ENCODE measurements around the gene AGPAT3. TPM values are rescaled to one million over a fixed set of nuclear protein-coding genes. Genes with fewer than 3 reads are reported as not detected.

The AGPAT3 gene
- polyA plus RNA-seq, 1 experiment, result 36.1 TPM

DNA sequence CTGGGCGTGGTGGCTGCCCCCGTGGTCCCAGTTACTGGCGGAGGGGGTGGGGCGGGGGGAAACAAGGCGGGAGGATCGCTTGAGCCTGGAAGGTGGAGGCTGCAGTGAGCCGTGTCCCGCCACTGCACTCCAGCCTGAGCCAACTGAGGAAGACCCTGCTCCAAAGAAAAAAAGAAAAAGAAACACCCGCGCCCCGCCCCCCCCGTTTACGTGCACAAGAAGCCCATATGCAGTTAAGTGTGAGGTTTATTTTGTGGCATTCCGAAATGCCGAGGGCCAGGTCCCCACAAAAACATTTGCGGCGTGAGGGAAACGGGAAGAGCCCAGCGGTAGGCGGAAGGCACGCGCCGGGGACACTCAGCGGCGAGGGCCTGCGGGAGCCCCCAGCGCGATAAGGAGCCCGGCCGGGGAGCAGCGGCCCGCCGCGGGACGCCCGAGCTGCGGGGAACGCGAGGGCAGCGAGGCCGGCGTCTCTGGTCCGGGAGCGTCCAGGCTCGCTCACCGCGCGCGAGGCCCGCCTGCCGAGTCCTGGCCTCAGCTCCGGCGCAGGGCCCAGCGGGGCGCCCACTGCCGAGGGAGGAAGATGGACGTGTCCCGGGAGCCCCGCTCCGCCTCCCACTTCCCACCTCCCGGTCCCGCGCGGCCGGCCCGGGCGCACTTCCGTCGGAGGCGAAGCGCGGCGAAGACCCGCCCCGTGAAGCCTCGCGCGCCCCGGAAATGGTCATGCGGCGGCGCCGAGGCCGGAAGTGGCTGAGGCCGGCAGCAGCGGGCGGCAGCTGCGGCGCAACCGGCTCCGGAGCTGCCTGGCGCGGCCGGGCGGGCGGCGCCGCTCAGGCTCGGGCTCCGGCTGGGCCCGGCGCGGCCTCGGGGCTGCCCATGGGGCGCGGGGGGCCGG lies 146.8 kb downstream of the AGPAT3 start, which contains the start of gene TRAPPC10:
Gene TRAPPC10, plus strand, starts transcription at position 731 of the 895 bp plus-strand sequence. CDS start 185 bp downstream, outside the sequence.
- POLR2A ChIA-PET, result interaction anchor here (0.6 to 1.2 kb wide), 4 partner anchors 10 to 150 kb away, joined by 3 to 5 read pairs (median 4); no protein-coding TSS in a partner anchor
- DNase-seq (ENCODE audit: low read depth, low spot score), result peak; percentile 37
- CTCF ChIA-PET, result no interaction called here
- Histone ChIP-seq H3K27ac (ENCODE audit: low read depth, low read length) (peak within 1 kb of the TSS; percentile 52), H3K27me3 (ENCODE audit: control insufficient read depth, insufficient read depth, low read length) (no peaks in the 10 kb centered on the region), H3K9me3 (ENCODE audit: control insufficient read depth, insufficient read depth, low read length) (no peaks in the 10 kb centered on the region), H3K4me3 (ENCODE audit: low read depth, low read length) (peak within 1 kb of the TSS; percentile 79)
- TF ChIP-seq, protein P1, sequence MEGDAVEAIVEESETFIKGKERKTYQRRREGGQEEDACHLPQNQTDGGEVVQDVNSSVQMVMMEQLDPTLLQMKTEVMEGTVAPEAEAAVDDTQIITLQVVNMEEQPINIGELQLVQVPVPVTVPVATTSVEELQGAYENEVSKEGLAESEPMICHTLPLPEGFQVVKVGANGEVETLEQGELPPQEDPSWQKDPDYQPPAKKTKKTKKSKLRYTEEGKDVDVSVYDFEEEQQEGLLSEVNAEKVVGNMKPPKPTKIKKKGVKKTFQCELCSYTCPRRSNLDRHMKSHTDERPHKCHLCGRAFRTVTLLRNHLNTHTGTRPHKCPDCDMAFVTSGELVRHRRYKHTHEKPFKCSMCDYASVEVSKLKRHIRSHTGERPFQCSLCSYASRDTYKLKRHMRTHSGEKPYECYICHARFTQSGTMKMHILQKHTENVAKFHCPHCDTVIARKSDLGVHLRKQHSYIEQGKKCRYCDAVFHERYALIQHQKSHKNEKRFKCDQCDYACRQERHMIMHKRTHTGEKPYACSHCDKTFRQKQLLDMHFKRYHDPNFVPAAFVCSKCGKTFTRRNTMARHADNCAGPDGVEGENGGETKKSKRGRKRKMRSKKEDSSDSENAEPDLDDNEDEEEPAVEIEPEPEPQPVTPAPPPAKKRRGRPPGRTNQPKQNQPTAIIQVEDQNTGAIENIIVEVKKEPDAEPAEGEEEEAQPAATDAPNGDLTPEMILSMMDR (IDR thresholded peaks at IDR 0.05; ENCODE audit: low read depth, low read length), result no peak

DNA sequence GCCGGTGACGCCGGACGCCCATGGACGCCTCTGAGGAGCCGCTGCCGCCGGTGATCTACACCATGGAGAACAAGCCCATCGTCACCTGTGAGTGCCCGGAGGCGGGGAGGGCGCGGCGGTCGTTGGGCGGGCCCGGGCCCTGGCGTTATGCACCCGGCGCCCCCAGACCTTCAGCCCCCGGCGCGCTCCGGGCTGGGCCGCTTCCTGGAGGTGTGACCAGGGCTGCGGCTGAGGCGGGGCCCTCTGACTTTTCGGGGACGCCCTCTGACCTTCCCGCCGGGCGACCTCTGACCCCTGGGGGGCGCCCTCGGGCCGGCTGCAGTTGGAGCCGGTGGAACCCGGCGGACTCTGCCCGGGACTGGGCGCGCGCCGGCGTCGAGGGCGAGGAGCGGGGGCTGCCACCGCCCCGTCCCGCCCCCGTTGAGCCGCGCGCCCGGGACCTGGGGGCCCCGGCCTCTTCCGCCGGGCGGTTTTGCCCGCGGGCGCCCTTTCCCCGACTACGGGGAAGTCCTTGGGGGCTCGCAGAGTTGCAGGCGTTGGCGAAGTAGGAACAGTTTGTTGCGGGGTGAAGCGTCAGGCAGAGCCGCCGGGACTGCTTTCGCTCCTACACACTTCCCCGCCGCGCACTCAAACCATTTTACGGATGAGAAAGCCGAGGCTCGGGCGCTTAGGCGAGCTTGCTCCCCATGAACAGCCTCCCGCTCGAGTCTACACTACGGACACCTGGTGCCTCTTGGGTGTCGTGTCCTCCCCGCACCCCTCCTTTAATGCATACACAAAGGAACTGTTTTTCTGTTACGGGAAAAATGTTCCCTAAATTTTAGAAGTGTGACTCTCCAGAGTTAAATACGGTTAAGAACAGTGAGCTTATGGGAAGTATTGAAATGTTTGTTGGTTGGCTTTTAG lies 147.7 kb downstream of the AGPAT3 start:
- Histone ChIP-seq H3K27me3 (ENCODE audit: control insufficient read depth, insufficient read depth, low read length) (no peaks in the 10 kb centered on the region), H3K4me3 (ENCODE audit: low read depth, low read length) (peak overlapping the region; percentile 79), H3K27ac (ENCODE audit: low read depth, low read length) (no peak overlapping the region), H3K9me3 (ENCODE audit: control insufficient read depth, insufficient read depth, low read length) (no peaks in the 10 kb centered on the region)
- no peak for DNase-seq (ENCODE audit: low read depth, low spot score)
- ChIA-PET CTCF (no interaction called here), POLR2A (interaction anchor here (0.6 to 1.2 kb wide), 2 partner anchors 42 to 55 kb away, joined by 3 to 6 read pairs; no protein-coding TSS in a partner anchor)
- TF ChIP-seq, protein P1 (IDR thresholded peaks at IDR 0.05; ENCODE audit: low read depth, low read length), result no peak

DNA sequence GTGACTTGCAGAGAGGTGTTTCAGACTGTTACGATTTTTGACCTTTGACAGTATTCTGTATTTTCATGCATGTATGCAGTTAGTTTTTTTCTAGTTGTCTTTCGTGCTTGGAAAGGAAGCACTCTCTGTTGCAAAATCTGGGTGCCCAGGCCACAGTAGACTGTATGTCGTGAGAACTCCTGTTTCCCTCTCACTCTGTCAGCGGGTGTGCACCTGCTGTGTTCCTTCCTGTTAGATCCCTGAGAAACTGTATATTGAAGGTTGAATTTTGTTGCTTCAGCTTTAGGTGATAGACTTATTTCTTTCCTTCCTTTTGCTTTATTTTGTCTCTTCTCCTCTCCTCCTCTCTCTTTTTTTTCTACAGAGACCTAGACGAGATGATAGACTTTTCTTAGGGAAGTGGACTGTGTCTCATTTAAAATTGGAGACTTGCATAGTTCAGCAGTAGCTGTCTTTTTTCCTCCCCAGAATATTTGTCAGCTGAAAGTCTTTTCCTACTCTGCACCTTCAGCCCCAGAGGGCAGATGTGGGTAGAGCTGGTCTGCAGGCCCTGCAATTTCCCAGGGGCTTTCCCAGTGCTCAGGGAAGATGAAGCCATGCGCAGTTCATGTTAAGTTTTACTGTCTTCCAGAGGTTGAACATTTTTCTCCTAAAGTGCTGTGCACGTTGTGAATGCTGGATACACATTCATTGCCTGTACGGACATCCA lies 148.5 kb downstream of the AGPAT3 start:
- Histone ChIP-seq H3K4me3 (ENCODE audit: low read depth, low read length) (peak overlapping the region; percentile 79), H3K27me3 (ENCODE audit: control insufficient read depth, insufficient read depth, low read length) (no peaks in the 10 kb centered on the region), H3K9me3 (ENCODE audit: control insufficient read depth, insufficient read depth, low read length) (no peaks in the 10 kb centered on the region), H3K27ac (ENCODE audit: low read depth, low read length) (no peak overlapping the region)
- DNase-seq (ENCODE audit: low read depth, low spot score), result no peak
- ChIA-PET CTCF (no interaction called here), POLR2A (interaction anchor here (0.6 kb wide), 1 partner anchor 41 kb away, joined by 6 read pairs; no protein-coding TSS in a partner anchor)
- TF ChIP-seq, protein P1 (IDR thresholded peaks at IDR 0.05; ENCODE audit: low read depth, low read length), result no peak

DNA sequence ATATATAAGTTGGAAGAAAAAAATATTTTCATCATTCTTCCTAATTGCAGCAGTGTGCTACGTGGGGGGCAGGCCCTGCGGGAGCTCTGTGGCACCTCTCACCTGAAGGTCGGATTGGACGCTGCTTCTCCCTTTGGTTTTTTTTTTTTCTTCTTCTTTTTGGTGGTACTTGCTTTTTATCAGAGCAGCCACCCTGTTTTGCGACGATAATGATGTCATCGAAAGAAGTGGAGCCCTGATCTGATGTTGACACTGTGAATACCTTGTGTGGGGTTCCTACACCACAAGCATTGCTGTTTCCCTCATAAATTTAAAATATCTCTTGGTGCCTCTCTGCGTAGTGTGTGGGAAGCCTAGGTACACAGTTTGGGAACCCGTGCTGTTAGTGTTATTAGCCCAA lies 152.6 kb downstream of the AGPAT3 start:
- POLR2A ChIA-PET, result no interaction called here
- no peak overlapping the region for H3K4me3 ChIP-seq (ENCODE audit: low read depth, low read length)
- CTCF ChIA-PET, result no interaction called here

More for the DNA sequence above, 152.6 kb downstream of the AGPAT3 start:
- no peak for DNase-seq (ENCODE audit: low read depth, low spot score)
- H3K27ac ChIP-seq (ENCODE audit: low read depth, low read length), result no peak overlapping the region
- TF ChIP-seq, protein P1 (IDR thresholded peaks at IDR 0.05; ENCODE audit: low read depth, low read length), result no peak
- no peaks in the 10 kb centered on the region for H3K27me3 ChIP-seq (ENCODE audit: control insufficient read depth, insufficient read depth, low read length)
- H3K9me3 ChIP-seq (ENCODE audit: control insufficient read depth, insufficient read depth, low read length), result no peaks in the 10 kb centered on the region

Data from AG04450 (cell line).